SK-N-MC (cell line): ENCODE measurements around the gene LDLRAD3.
"Not testable (repeated sequence)": the region's sequence is repeated elsewhere in the genome, so short reads cannot be mapped to it uniquely, and the experiment has no call there.

Experiments
- DNase-seq: peaks from one replicate; pipeline ENCODE4 v3.0.0-alpha.2; 2011; ENCODE audit warnings: low read depth, low spot score
- H3K27ac ChIP-seq: fragments of 200-600 bp; sonication (generic); 2 replicates; pipeline ENCODE4 v1.5.1; 2016; ENCODE audit warnings: mixed run types
- H3K36me3 ChIP-seq: fragments of 200-600 bp; sonication (generic); 2 replicates; pipeline ENCODE4 v1.6.1; 2017; ENCODE audit warnings: antibody characterized with exemption, low read length, mixed read lengths; ENCODE audit not compliant: insufficient read depth
- H3K4me3 ChIP-seq: fragments of 200-600 bp; sonication (generic); 2 replicates; pipeline ENCODE4 v1.5.1; 2016
- H3K9ac ChIP-seq: fragments of 200-600 bp; sonication (generic); 2 replicates; pipeline ENCODE4 v1.8.0; 2017; ENCODE audit warnings: mixed run types, mixed read lengths; ENCODE audit not compliant: insufficient read length
- H3K9me3 ChIP-seq: fragments of 200-600 bp; sonication (generic); 2 replicates; pipeline ENCODE4 v1.6.1; 2017; ENCODE audit warnings: low read depth, mild to moderate bottlenecking, antibody characterized with exemption, low read length, moderate library complexity, mixed read lengths
- EZH2 ChIP-seq: fragments of 200-600 bp; sonication (generic); IDR thresholded peaks from one replicate; pipeline ENCODE4 v1.6.1; 2017; ENCODE audit warnings: antibody characterized with exemption
- FOXP2 ChIP-seq: optimal IDR thresholded peaks from 2 replicates; pipeline ENCODE3; 2011; ENCODE audit warnings: mild to moderate bottlenecking, moderate library complexity; ENCODE audit not compliant: insufficient read depth; ENCODE audit errors: extremely low read length, control extremely low read depth
- POLR2AphosphoS5 ChIP-seq: IDR thresholded peaks from 2 replicates; pipeline ENCODE4 v1.6.1; 2012; ENCODE audit warnings: mild to moderate bottlenecking, low read depth, low read length, borderline replicate concordance

LDLRAD3 gene

GRCh38 chr11:35943713-35944502 is at the start of gene LDLRAD3:
Gene LDLRAD3 (plus strand): TSS chr11:35944062. CDS start chr11:35944099, 37 bp downstream.
- DNase-seq = no peak
- Histone ChIP-seq H3K4me3 (peak within 1 kb of the TSS; percentile 81), H3K36me3 (no peaks in the 10 kb centered on the region), H3K27ac (no peak within 1 kb of the TSS), H3K9me3 (no peaks in the 10 kb centered on the region), H3K9ac (peak within 1 kb of the TSS; percentile 55)
- TF ChIP-seq POLR2AphosphoS5 = peak; percentile 67
- no peak for TF ChIP-seq EZH2
- TF ChIP-seq FOXP2 = peak; percentile 69

GRCh38 chr11:35897019-35897418 is 46.8 kb upstream of the LDLRAD3 start:
- TF ChIP-seq FOXP2 (no peak), EZH2 (no peak), POLR2AphosphoS5 (no peak)
- no peak overlapping the region for H3K27ac ChIP-seq
- no peak overlapping the region for H3K4me3 ChIP-seq
- no peaks in the 10 kb centered on the region for H3K9me3 ChIP-seq
- no peak for DNase-seq
- H3K9ac ChIP-seq = no peak overlapping the region
- no peaks in the 10 kb centered on the region for H3K36me3 ChIP-seq

- Histone ChIP-seq H3K4me3 (no peak overlapping the region), H3K9me3 (peaks cover 5% of the 10 kb centered on the region; the same call in 1 of the 2 replicates), H3K27ac (no peak overlapping the region), H3K9ac (no peak overlapping the region), H3K36me3 (no peaks in the 10 kb centered on the region)
- no peak for DNase-seq
- TF ChIP-seq POLR2AphosphoS5 (no peak), EZH2 (no peak), FOXP2 (no peak)
Observed at GRCh38 chr11:35902961-35903360, 40.9 kb upstream of the LDLRAD3 start.

GRCh38 chr11:35905646-35906276 is 38.1 kb upstream of the LDLRAD3 start:
- H3K9ac ChIP-seq = no peak overlapping the region
- H3K36me3 ChIP-seq = no peaks in the 10 kb centered on the region
- no peak overlapping the region for H3K27ac ChIP-seq
- H3K4me3 ChIP-seq = no peak overlapping the region
- TF ChIP-seq EZH2 = no peak
- no peak for DNase-seq
- H3K9me3 ChIP-seq = peaks cover 5% of the 10 kb centered on the region; the same call in 1 of the 2 replicates

- Histone ChIP-seq H3K36me3 (no peaks in the 10 kb centered on the region), H3K27ac (no peak overlapping the region), H3K4me3 (no peak overlapping the region), H3K9me3 (peaks cover 5% of the 10 kb centered on the region; the same call in 1 of the 2 replicates), H3K9ac (no peak overlapping the region)
- DNase-seq = no peak
- TF ChIP-seq POLR2AphosphoS5 (no peak), EZH2 (no peak), FOXP2 (no peak)
Observed at GRCh38 chr11:35906277-35906661, 37.6 kb upstream of the LDLRAD3 start.

GRCh38 chr11:35906681-35907080 is 37.2 kb upstream of the LDLRAD3 start:
- H3K9ac ChIP-seq = no peak overlapping the region
- TF ChIP-seq POLR2AphosphoS5 (no peak), FOXP2 (no peak), EZH2 (no peak)

GRCh38 chr11:35907648-35908431 is 36.0 kb upstream of the LDLRAD3 start:
- Histone ChIP-seq H3K9ac (no peak overlapping the region), H3K4me3 (no peak overlapping the region), H3K36me3 (no peaks in the 10 kb centered on the region), H3K9me3 (peaks cover 3% of the 10 kb centered on the region; the same call in 1 of the 2 replicates), H3K27ac (no peak overlapping the region)
- TF ChIP-seq EZH2 = no peak
- no peak for TF ChIP-seq POLR2AphosphoS5
- DNase-seq = no peak

More at GRCh38 chr11:35906681-35907080, 37.2 kb upstream of the LDLRAD3 start:
- Histone ChIP-seq H3K27ac (no peak overlapping the region), H3K9me3 (peaks cover 5% of the 10 kb centered on the region; the same call in 1 of the 2 replicates), H3K4me3 (no peak overlapping the region), H3K36me3 (no peaks in the 10 kb centered on the region)
- no peak for DNase-seq

GRCh38 chr11:35908432-35908771 is 35.5 kb upstream of the LDLRAD3 start:
- H3K9ac ChIP-seq, H3K4me3 ChIP-seq, DNase-seq, H3K36me3 ChIP-seq, H3K27ac ChIP-seq, H3K9me3 ChIP-seq: not testable (repeated sequence)
